Mammary epithelial cell (primary cell): ENCODE measurements around the gene EP400.

ENCODE experiments used
- EZH2 ChIP-seq: IDR thresholded peaks from 2 replicates; pipeline ENCODE4 v1.6.1; 2012; ENCODE audit warnings: low read length, inconsistent platforms, borderline replicate concordance
- TF ChIP-seq, protein P1 (sequence below), 2 donors: IDR thresholded peaks in 1 of 2; conservative IDR thresholded peaks in 1 of 2; 2 replicates each; pipeline ENCODE4 v1.5.1; 2011 to 2012; ENCODE audit warnings: inconsistent platforms in 2 of 2, low read length in 2 of 2, mild to moderate bottlenecking in 2 of 2, control low read depth in 1 of 2, low read depth in 1 of 2; ENCODE audit not compliant: insufficient read depth in 1 of 2; ENCODE audit errors: extremely low read depth in 1 of 2

DNA sequence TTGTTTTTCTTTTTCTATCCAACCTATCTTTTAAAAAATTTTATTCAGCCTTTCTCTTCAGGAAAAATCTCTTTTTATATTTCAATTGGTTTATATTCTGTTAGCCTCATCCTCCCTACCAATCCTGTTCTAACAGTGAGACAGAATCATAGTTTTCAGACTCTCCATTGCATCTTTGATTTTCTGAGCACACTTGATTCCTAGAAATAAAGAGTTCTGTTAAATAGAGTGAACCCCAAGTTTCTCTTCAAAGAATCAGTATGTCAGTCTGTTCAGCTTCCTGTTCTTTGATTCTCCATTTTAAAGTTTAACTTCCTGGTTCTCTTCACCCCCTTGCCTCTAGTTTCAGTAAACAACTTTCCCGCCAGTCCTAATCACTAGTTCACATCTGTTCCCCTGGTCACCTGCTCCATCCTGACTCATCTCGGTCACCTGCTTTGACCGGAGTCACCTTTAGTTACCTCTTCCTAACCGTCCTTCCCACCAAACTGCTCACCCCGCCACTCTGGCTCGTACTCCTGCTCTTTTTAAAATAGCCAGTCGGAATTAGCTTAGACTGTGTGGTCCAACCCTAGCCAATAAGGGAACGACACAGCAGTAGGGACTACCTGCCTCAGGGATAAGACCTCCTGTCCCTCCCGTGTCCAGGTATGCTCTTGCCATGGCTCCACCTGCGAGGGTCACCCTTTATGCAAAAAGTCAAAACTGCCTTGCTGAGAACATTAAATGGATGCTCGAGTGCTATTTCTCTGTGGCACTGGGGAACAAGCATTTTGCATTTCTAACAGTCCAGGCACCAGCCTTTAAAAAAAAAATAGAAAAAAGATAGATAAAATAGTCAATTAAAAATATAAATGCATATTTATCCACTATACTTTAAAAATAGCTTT, 146.0 kb downstream of the EP400 start:
- TF ChIP-seq, protein P1, sequence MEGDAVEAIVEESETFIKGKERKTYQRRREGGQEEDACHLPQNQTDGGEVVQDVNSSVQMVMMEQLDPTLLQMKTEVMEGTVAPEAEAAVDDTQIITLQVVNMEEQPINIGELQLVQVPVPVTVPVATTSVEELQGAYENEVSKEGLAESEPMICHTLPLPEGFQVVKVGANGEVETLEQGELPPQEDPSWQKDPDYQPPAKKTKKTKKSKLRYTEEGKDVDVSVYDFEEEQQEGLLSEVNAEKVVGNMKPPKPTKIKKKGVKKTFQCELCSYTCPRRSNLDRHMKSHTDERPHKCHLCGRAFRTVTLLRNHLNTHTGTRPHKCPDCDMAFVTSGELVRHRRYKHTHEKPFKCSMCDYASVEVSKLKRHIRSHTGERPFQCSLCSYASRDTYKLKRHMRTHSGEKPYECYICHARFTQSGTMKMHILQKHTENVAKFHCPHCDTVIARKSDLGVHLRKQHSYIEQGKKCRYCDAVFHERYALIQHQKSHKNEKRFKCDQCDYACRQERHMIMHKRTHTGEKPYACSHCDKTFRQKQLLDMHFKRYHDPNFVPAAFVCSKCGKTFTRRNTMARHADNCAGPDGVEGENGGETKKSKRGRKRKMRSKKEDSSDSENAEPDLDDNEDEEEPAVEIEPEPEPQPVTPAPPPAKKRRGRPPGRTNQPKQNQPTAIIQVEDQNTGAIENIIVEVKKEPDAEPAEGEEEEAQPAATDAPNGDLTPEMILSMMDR (conservative IDR thresholded peaks at IDR 0.05 in 1 of 2, IDR thresholded peaks at IDR 0.05 in 1 of 2; ENCODE audit: extremely low read depth in 1 of 2, insufficient read depth in 1 of 2, low read depth in 1 of 2, low read length in 2 of 2): no peak
- TF ChIP-seq EZH2: no peak
